SIG-M5 treated with dmso at 0.1 percent for 504 hours (cell line): ENCODE data around the gene DEFB115.
A peak's percentile ranks its signal among the peaks of the same experiment; 100 is the strongest.
"Not testable (repeated sequence)": the region's sequence is repeated elsewhere in the genome, so short reads cannot be mapped to it uniquely, and the experiment has no call there.

Source experiments
- DNase-seq: peaks from one replicate; lab custom pipeline; 2025; ENCODE audit not compliant: unreplicated experiment; lab: John Stamatoyannopoulos, UW

The DEFB115 gene

GRCh38 chr20:31257364-31257763 lies at the start of gene DEFB115:
TSS of gene DEFB115 (plus strand) at chr20:31257664. CDS start at chr20:31257664, 0 bp downstream.
- no peak for DNase-seq

- no peak for DNase-seq
Measured at GRCh38 chr20:31236953-31237352, 20.5 kb upstream of the DEFB115 start.

- DNase-seq, result no peak
Measured at GRCh38 chr20:31237763-31238162, 19.7 kb upstream of the DEFB115 start.

GRCh38 chr20:31239139-31239538 lies 18.3 kb upstream of the DEFB115 start:
- no peak for DNase-seq

- DNase-seq, result no peak
Measured at GRCh38 chr20:31256959-31257358, 505 bp upstream of the DEFB115 start.

GRCh38 chr20:31260326-31260932 lies 3.0 kb downstream of the DEFB115 start:
- peak; percentile 61 for DNase-seq

GRCh38 chr20:31274441-31274840 lies 17.0 kb downstream of the DEFB115 start:
- no peak for DNase-seq

GRCh38 chr20:31278178-31278577 lies 20.7 kb downstream of the DEFB115 start:
- DNase-seq, result no peak

GRCh38 chr20:31284964-31285363 lies 27.5 kb downstream of the DEFB115 start:
- DNase-seq, result not testable (repeated sequence)

GRCh38 chr20:31308535-31309162 lies 51.2 kb downstream of the DEFB115 start, which contains the start of gene DEFB116:
TSS of gene DEFB116 (minus strand) at chr20:31308585. CDS start at chr20:31308585, 0 bp downstream.
- no peak for DNase-seq
